Inflammatory macrophage (primary cell): ENCODE data around the gene SPATS2.

Experiments
- DNase-seq, 2 donors: peaks; one replicate each; pipeline ENCODE4 v3.0.0-alpha.2; 2020 to 2022

The SPATS2 gene

DNA sequence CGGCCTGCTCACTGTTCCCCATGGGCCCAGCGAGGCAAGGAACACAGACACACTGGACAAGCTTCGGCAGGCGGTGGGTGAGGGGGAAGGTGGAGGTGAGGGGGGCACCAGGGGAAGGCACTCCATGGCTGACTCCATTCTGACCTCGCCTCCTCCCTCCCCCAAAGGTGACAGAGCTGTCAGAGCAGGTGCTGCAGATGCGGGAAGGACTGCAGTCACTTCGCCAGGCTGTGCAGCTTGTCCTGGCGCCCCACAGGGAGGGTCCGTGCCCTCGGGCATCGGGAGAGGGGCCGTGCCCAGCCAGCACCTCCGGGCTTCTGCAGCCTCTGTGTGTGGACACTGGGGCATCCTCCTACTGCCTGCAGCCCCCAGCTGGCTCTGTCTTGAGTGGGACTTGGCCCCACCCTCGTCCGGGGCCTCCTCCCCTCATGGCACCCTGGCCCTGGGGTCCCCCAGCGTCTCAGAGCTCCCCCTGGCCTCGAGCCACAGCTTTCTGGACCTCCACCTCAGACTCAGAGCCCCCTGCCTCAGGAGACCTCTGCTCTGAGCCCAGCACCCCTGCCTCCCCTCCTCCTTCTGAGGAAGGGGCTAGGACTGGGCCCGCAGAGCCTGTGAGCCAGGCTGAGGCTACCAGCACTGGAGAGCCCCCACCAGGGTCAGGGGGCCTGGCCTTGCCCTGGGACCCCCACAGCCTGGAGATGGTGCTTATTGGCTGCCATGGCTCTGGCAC, 190.1 kb downstream of the SPATS2 start:
- no peak for DNase-seq

GRCh38 chr12:49557917-49558215, 190.6 kb downstream of the SPATS2 start:
- no peak for DNase-seq

GRCh38 chr12:49558526-49558925, 191.3 kb downstream of the SPATS2 start:
- DNase-seq: no peak

DNA sequence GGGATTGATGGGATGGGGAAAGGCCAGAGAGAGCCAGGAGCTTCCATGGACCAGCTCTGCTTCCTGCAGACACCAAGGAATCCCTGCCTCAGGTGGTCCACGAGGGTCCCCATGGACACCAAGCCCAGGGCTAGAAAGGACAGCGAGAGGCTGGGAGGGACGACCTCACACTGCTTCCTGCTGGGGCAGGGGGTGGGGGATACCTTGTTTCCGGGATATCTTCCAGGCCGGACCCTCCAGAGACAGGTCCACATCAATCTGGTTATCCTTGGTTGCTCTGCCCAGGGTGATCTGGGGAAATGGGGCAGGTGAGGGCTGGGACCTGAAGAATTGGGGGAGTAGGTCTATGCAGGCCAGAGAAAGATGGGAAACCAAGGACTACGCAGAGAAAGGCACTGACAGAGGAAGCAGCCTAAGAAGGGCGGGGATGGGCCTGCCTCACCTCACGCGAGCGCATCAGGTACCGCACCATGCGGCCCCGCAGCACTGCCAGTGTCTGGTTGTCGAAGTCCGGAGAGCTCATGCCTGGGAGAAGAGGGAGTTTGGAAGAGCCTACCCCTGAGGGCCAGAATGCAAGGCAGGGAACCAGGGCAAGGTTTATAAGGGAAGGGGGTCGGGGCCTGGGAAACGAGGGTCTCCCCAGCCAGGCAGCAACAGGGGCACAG, 191.9 kb downstream of the SPATS2 start:
- no peak for DNase-seq

- DNase-seq: no peak
Measured at GRCh38 chr12:49560695-49561094, 193.4 kb downstream of the SPATS2 start.

DNA sequence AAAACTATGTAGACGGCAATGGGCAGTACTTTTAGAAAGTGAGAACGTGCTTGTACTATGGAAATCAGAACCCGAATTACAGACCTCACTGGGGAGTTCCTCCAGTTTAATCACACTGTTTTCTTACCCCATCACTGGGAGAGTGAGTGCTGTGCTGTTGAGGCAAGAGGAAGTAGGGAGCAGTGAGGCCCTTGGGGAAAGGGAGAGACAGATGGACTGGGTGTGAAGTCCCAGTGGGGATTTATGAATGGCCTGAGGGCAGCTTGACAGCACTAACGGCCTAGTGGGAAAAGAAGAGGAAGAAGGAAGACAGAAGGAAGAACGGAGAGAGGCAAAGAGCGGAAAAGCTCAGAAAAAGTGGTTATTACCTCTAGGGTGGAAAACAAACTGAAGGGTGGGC, 195.0 kb downstream of the SPATS2 start:
- no peak for DNase-seq

GRCh38 chr12:49562831-49563230, 195.6 kb downstream of the SPATS2 start:
- no peak for DNase-seq

GRCh38 chr12:49563951-49564685, 196.9 kb downstream of the SPATS2 start:
- DNase-seq: no peak

DNA sequence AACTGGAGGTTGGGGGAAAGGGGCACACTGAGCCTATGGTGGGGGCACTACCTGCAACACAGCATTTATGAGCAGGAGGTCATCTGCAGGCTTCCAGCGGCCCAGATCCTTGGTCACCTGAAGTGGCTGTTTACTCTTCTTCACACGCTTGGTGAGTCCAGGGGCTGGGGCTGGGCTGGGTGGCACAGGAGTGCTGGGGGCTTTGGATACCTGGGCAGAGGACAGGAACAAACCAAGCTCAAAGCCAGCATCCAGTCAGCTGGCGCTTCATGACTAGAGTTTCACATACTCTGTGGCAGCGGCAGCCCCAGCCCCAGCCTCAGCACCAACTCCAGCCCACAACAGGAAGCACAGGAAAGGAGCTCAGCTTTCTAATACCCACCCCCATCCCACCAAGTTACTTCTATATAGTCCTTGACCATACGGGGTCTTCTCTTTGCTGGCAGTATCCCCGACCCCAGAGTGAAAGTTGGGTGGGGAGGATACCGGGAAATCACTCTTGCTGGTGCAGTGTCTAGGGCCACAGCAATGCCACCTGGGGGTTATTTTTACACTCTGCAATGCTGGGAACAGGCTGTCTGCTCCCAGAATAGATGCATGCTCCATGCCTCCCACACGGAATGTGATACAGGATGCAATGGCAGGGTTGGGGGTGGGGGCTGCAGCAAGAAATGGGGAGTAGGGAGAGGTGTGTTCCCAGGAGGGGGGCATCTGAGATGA, 197.6 kb downstream of the SPATS2 start:
- DNase-seq: no peak

DNA sequence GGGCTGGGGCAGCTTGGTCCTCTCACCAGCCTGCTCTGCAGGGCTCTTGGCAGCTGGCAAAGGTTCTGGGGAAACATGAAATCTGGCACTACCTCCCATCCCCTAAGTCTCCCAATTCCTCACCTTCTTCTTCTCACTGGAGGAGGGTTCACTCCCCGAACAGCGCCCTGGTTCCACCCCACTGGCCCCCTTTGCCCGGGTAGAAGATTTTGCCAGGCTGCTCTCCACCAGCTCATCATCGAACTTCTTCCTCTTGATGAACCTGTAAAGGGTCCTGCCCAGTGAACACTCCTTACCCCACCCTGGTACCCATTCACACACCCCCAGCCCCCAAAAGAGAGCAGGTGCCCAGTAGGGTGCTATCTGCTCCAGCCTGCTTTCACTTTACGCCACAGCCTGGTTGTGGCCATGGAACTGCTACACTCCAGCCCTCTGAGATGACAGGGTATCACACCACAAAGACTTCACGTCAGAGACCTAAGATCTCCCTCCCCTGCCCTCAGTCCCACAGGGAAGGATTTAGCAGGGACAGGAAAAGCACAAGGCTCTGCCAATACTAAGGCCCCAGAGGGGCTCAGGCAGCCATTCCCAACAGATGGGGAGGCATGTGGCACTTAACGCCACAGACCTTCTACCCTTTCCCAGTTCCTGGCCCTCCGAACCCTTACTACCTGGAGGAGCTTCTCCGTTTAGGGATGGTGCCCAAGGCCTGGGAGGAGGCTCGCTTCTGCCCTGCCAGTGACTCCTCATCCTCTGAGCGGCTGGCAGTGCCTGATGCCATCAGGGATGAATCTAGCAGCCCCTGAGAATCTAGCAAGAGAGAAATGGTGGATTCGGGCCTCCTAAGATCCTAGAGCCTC, 198.4 kb downstream of the SPATS2 start:
- DNase-seq: no peak

DNA sequence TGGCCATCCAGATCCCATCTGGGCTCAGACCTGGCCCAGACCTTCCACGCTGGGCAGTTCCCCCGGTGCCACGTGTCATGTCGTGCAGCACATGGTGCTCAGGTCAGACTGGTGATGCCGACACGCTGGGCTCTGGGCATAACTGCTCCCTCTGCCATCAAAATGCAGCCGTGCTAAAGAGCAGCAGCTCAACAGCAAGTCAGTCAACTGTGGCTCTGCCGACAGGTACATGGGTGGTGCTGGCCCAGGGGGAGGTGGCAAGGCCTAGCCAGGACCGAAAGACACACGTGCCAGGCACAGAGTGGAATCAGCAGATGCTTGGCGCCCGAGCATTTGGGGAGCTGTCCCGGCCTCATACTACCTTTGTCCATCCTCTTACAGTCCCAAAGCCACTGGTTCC, 199.1 kb downstream of the SPATS2 start:
- no peak for DNase-seq

GRCh38 chr12:49567302-49567610, 200.0 kb downstream of the SPATS2 start:
- DNase-seq: no peak

DNA sequence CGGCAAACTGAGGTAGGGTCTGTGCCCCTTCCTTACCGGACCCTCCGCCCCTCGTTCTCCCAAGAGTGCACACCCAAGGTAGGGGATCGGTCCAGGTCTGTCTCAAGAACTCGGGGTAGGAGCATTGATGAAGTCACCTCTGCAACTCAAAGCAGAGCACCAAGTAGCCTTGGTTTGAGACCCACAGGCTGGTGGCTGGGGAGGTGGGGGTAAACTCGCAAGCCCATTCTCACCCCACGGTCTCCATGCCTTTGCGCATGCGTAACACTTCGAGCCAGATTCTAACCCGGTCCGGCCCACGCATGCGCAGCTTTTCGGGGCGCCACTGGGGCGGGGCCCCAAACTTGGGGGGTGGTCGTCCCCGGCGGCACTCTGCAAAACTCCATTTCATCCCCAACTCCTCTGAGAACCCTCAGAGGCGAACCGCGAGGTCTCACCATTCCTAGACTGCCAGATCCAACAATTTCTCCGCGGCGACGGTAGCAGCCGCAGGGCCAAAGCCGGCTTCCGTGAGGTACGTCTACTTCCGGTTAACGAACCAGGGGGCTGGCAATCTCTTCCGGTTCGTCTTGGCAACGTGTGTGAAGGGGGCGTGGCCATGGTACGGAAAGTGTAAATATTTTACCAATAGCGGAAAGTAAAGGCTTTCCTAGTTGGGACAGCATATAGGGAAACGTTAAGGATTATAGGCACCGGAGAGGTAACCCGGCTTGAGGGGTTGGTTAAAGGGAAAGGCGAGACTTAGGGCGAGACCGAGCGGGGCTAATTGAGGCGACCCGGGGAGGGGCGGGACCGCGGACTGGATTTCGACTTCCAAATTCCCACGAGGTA, 200.6 kb downstream of the SPATS2 start, which contains the start of gene MCRS1:
Gene MCRS1, minus strand, starts transcription at position 532 of the 831 bp plus-strand sequence. CDS start 1,411 bp downstream, outside the sequence.
- peak; percentile 91 to 94 for DNase-seq

DNA sequence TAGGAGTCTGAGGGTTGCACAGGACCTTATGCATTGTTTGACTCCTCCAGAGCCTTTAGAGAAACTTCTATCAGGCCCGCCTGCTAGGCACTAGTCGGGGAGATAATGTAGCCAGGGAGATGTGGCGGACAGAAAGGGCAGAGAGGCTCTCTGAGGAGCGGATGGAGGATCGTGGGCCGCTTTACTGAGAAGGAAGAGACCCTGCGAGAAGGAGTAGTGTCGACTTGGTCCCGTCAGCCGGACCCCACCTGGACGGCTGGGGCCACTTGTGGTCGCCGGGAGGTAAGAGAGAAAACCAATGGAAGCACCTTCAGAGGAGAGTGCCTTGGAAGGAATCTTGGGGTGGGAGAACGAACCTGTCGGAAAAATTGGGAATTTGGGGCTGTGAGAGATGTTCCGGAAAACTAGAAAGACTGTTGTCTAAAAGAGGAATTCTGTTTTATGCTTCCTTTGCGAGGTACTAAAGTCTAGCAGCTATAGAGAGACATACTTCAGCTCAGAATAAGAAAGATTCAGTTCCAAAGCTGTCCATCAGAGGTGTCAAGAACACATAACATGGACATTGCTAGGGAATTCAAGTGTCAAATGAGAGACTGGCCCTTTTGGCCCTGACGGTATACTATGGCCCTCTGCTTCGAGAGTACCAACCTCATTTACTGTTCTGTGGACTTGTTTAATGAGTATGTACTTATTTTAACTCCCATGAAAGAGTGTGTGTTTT, 201.3 kb downstream of the SPATS2 start:
- peak; percentile 11 to 34 for DNase-seq
